Adrenal gland (tissue), 12 donors: ENCODE results near the gene CASD1. TPM values are rescaled to one million over a fixed set of nuclear protein-coding genes. Genes with fewer than 3 reads are reported as not detected.

Source experiments
- DNase-seq, 7 donors: peaks; one replicate each; pipeline ENCODE4 v3.0.0-alpha.2; 2019 to 2020
- H3K27ac ChIP-seq, 5 donors: fragments of 200-600 bp; sonication (generic) in 4 of 5; 1 replicate in 3 of 5; 2 replicates in 2 of 5; pipeline versions ENCODE4 v1.5.1 to v1.8.0; 2016 to 2020; ENCODE audit warnings: mild to moderate bottlenecking in 1 of 5
- H3K27me3 ChIP-seq: fragments of 200-600 bp; 2 replicates; pipeline ENCODE4 v1.8.0; 2021
- H3K36me3 ChIP-seq, 2 donors: fragments of 200-600 bp; replicated peaks in 1 of 2; 1 replicate in 1 of 2; 2 replicates in 1 of 2; pipeline versions ENCODE4 v1.5.1 to v1.8.0; 2018 to 2022
- H3K4me1 ChIP-seq, 2 donors: fragments of 200-600 bp; replicated peaks in 1 of 2; 1 replicate in 1 of 2; 2 replicates in 1 of 2; pipeline versions ENCODE4 v1.5.1 to v1.8.0; 2018 to 2021
- H3K4me3 ChIP-seq, 4 donors: fragments of 200-600 bp; sonication (generic) in 3 of 4; one replicate each; pipeline ENCODE4 v1.5.1; 2016 to 2018
- H3K9me3 ChIP-seq, 3 donors: fragments of 200-600 bp; sonication (generic) in 1 of 3; replicated peaks in 1 of 3; 1 replicate in 2 of 3; 2 replicates in 1 of 3; pipeline versions ENCODE4 v1.5.1 to v1.8.0; 2016 to 2021
- CTCF ChIP-seq, 6 experiments: fragments of 450-650 bp in 4 of 6; fragments of 200-600 bp in 2 of 6; sonication (generic) in 1 of 6; IDR thresholded peaks; 1 replicate in 5 of 6; 2 replicates in 1 of 6; pipeline versions ENCODE4 v1.5.1 to v1.8.0; 2016 to 2021; ENCODE audit warnings: antibody characterized with exemption in 6 of 6, mild to moderate bottlenecking in 2 of 6, moderate library complexity in 1 of 6
- POLR2A ChIP-seq, 2 donors: fragments of 450-650 bp; IDR thresholded peaks; one replicate each; pipeline ENCODE4 v1.6.1; 2017; ENCODE audit warnings: antibody characterized with exemption in 2 of 2, mild to moderate bottlenecking in 2 of 2, moderate library complexity in 1 of 2
- WGBS, 4 donors: extraction: QIAGEN DNeasy Blood & Tissue Kit in 2 of 4; methylation state at CpG; one replicate each; pipeline versions ENCODE4 v1.1.5 to v1.1.7; 2013 to 2017; 5-methylcytosine and 5-hydroxymethylcytosine counted together
- intact Hi-C, 2 donors: fragments of 100-400 bp; cut with DNase I; formaldehyde crosslinking; loops; one replicate each; pipeline versions ENCODE4 v1.14.1 to v1.15.0; 2022 to 2023
- polyA plus RNA-seq, 3 donors: library from polyadenylated mRNA; stranded (reverse); fragments of 200-250 nt in 2 of 3; fragments of 350-450 nt in 1 of 3; fragmentation: Illumina TruSeq in 1 of 3; extraction: RNeasy Lipid Tissue Mini Kit (QIAGEN cat#74804) in 1 of 3; gene quantifications; one replicate each; pipeline ENCODE4 v1.2.3, GENCODE V29; 2013 to 2014
- total RNA-seq, 9 donors: library from RNA; depleted of rRNA in 4 of 9; stranded (reverse); fragments of >200 nt in 4 of 9; fragments of 120-200 nt in 1 of 9; fragmentation: NEBNext Ultra II Directional in 1 of 9; extraction: Animal tissue kit (Norgen Biotek cat#: 25700) in 1 of 9; gene quantifications; one replicate each; pipeline versions ENCODE4 v1.1.0 to v1.2.4, GENCODE V29; 2013 to 2023
- donor health status: healthy with polysubstance abuse.
- donor health status: Bipolar disorder and iron deficiency.
- donor health status: DM: yes; HTN: yes; CAD: no.
- donor health status: DM: no; HTN: no; CAD: no.
- donor health status: DM: no; HTN: no; CAD: no.
- donor health status: DM: yes; HTN: yes; CAD: no.

CASD1 gene
- total and polyA plus RNA-seq, 12 donors: 28.8 to 75.7 (median 46.2) TPM

GRCh38 chr7:94565247-94565894, 55.8 kb downstream of the CASD1 start:
- Histone ChIP-seq H3K9me3 (no peaks in the 10 kb centered on the region), H3K4me1 (no peaks in the 10 kb centered on the region), H3K27ac (no peak overlapping the region), H3K27me3 (no peaks in the 10 kb centered on the region), H3K4me3 (no peak overlapping the region), H3K36me3 (no peaks in the 10 kb centered on the region)
- no peak for DNase-seq
- intact Hi-C loops: no loop called here
- WGBS, 4 donors: 87 to 95% (median 95%) methylated on average over 3 to 4 of the region's 4 CpGs
- TF ChIP-seq POLR2A (IDR thresholded peaks at IDR 0.05): no peak
- no peak for TF ChIP-seq CTCF (IDR thresholded peaks at IDR 0.05)

- no peak for DNase-seq
- Histone ChIP-seq H3K4me1 (no peaks in the 10 kb centered on the region), H3K36me3 (no peaks in the 10 kb centered on the region), H3K9me3 (no peaks in the 10 kb centered on the region), H3K4me3 (no peak overlapping the region), H3K27ac (no peak overlapping the region), H3K27me3 (no peaks in the 10 kb centered on the region)
- intact Hi-C loops: no loop called here
- no peak for TF ChIP-seq CTCF (IDR thresholded peaks at IDR 0.05)
- no peak for TF ChIP-seq POLR2A (IDR thresholded peaks at IDR 0.05)
Measured at GRCh38 chr7:94567396-94567795, 57.8 kb downstream of the CASD1 start.

GRCh38 chr7:94571816-94572215, 62.2 kb downstream of the CASD1 start:
- intact Hi-C loops: no loop called here
- H3K27me3 ChIP-seq: no peaks in the 10 kb centered on the region
- H3K36me3 ChIP-seq: no peaks in the 10 kb centered on the region
- H3K4me1 ChIP-seq: no peaks in the 10 kb centered on the region
- no peak overlapping the region for H3K4me3 ChIP-seq
- peaks cover 0 to 12% (median 0%) of the 10 kb centered on the region in 3 donors for H3K9me3 ChIP-seq
- H3K27ac ChIP-seq: no peak overlapping the region
- DNase-seq: no peak
- TF ChIP-seq CTCF (IDR thresholded peaks at IDR 0.05) (no peak), POLR2A (IDR thresholded peaks at IDR 0.05) (no peak)

GRCh38 chr7:94575646-94576045, 66.0 kb downstream of the CASD1 start:
- WGBS, 4 donors: 95 to 97% (median 96%) methylated on average over 2 of the region's 2 CpGs
- no peaks in the 10 kb centered on the region for H3K27me3 ChIP-seq
- DNase-seq: no peak
- H3K4me1 ChIP-seq: no peaks in the 10 kb centered on the region
- peaks cover 0 to 12% (median 0%) of the 10 kb centered on the region in 3 donors for H3K9me3 ChIP-seq
- no peaks in the 10 kb centered on the region for H3K36me3 ChIP-seq
- no peak overlapping the region for H3K4me3 ChIP-seq
- TF ChIP-seq POLR2A (IDR thresholded peaks at IDR 0.05): no peak
- TF ChIP-seq CTCF (IDR thresholded peaks at IDR 0.05): no peak
- intact Hi-C loops: no loop called here
- H3K27ac ChIP-seq: no peak overlapping the region
